Smooth muscle cell (in vitro differentiated cells): ENCODE measurements around the gene CGNL1. TPM values are rescaled to one million over a fixed set of nuclear protein-coding genes. Genes with fewer than 3 reads are reported as not detected.

Experiments used
- DNase-seq: peaks from one replicate; lab custom pipeline; 2025; ENCODE audit not compliant: unreplicated experiment; lab: John Stamatoyannopoulos, UW
- H2AFZ ChIP-seq: fragments of 200-600 bp; sonication (generic); 2 replicates; pipeline ENCODE4 v1.6.0; 2016; ENCODE audit warnings: antibody characterized with exemption, low read depth, mild to moderate bottlenecking
- H3F3A ChIP-seq: fragments of 200-600 bp; sonication (generic); 2 replicates; pipeline ENCODE4 v1.6.0; 2017; ENCODE audit warnings: antibody characterized with exemption, low read depth
- H3K27ac ChIP-seq: fragments of 200-600 bp; sonication (generic); 2 replicates; pipeline ENCODE4 v1.5.1; 2016; ENCODE audit warnings: low read depth, mild to moderate bottlenecking
- H3K27me3 ChIP-seq: fragments of 200-600 bp; sonication (generic); 2 replicates; pipeline ENCODE4 v1.6.1; 2016; ENCODE audit warnings: low read depth, mild to moderate bottlenecking
- H3K36me3 ChIP-seq: fragments of 200-600 bp; sonication (generic); 2 replicates; pipeline ENCODE4 v1.5.1; 2016; ENCODE audit warnings: low read depth
- H3K4me1 ChIP-seq: fragments of 200-600 bp; sonication (generic); 2 replicates; pipeline ENCODE4 v1.5.1; 2016; ENCODE audit warnings: low read depth
- H3K4me2 ChIP-seq: fragments of 200-600 bp; sonication (generic); 2 replicates; pipeline ENCODE4 v1.6.0; 2016; ENCODE audit warnings: mild to moderate bottlenecking
- H3K4me3 ChIP-seq: fragments of 200-600 bp; sonication (generic); 2 replicates; pipeline ENCODE4 v1.5.1; 2016; ENCODE audit warnings: mild to moderate bottlenecking
- H3K79me2 ChIP-seq: fragments of 200-600 bp; sonication (generic); 2 replicates; pipeline ENCODE4 v1.6.0; 2016; ENCODE audit warnings: low read depth, mild to moderate bottlenecking
- H3K9ac ChIP-seq: fragments of 200-600 bp; sonication (generic); 2 replicates; pipeline ENCODE4 v1.6.0; 2016; ENCODE audit warnings: low read depth
- H3K9me3 ChIP-seq: fragments of 200-600 bp; sonication (generic); replicated peaks from 2 replicates; pipeline ENCODE4 v1.5.1; 2016; ENCODE audit warnings: low read depth
- H4K20me1 ChIP-seq: fragments of 200-600 bp; sonication (generic); 2 replicates; pipeline ENCODE4 v1.6.0; 2016; ENCODE audit warnings: low read depth
- CTCF ChIP-seq: fragments of 200-600 bp; sonication (generic); IDR thresholded peaks from 2 replicates; pipeline ENCODE4 v1.5.1; 2017; ENCODE audit warnings: borderline replicate concordance, mild to moderate bottlenecking, antibody characterized with exemption; ENCODE audit not compliant: insufficient read depth, poor library complexity, severe bottlenecking
- WGBS: methylation state at CpG from one replicate; pipeline ENCODE4 v1.1.7; 2016; ENCODE audit warnings: low lambda C conversion rate; 5-methylcytosine and 5-hydroxymethylcytosine counted together
- polyA plus RNA-seq: library from polyadenylated mRNA; unstranded; fragments of >200 nt; fragmentation: Nextera tagmentation; extraction: Ambion mirVana; gene quantifications from 2 replicates; pipeline ENCODE4 v1.2.1, GENCODE V29; 2016
- total RNA-seq: library from RNA; depleted of rRNA; stranded (reverse); fragments of >200 nt; gene quantifications from 2 replicates; pipeline ENCODE4 v1.2.3, GENCODE V29; 2014

CGNL1 gene
- total and polyA plus RNA-seq, 2 experiments from 2014 or later, result 4.2 to 9.5 TPM

GRCh38 chr15:57529748-57530147, 153.4 kb downstream of the CGNL1 start:
- H4K20me1 ChIP-seq, result no peaks in the 10 kb centered on the region
- H3K27ac ChIP-seq, result no peak overlapping the region
- peaks cover 9% of the 10 kb centered on the region for H3K4me1 ChIP-seq
- no peaks in the 10 kb centered on the region for H3K79me2 ChIP-seq
- no peak overlapping the region for H3K4me2 ChIP-seq
- H3F3A ChIP-seq, result no peaks in the 10 kb centered on the region
- no peak overlapping the region for H2AFZ ChIP-seq
- H3K4me3 ChIP-seq, result no peak overlapping the region
- no peaks in the 10 kb centered on the region for H3K9me3 ChIP-seq
- WGBS, result 44% methylated on average over 2 of the region's 2 CpGs
- DNase-seq, result no peak
- no peak overlapping the region for H3K9ac ChIP-seq
- no peak for TF ChIP-seq CTCF
- no peaks in the 10 kb centered on the region for H3K27me3 ChIP-seq
- no peaks in the 10 kb centered on the region for H3K36me3 ChIP-seq

GRCh38 chr15:57532731-57533447, 156.6 kb downstream of the CGNL1 start:
- no peaks in the 10 kb centered on the region for H4K20me1 ChIP-seq
- TF ChIP-seq CTCF, result no peak
- H3K27ac ChIP-seq, result no peak overlapping the region
- no peaks in the 10 kb centered on the region for H3K27me3 ChIP-seq
- H3K4me2 ChIP-seq, result no peak overlapping the region
- H3K9me3 ChIP-seq, result no peaks in the 10 kb centered on the region
- H3K36me3 ChIP-seq, result no peaks in the 10 kb centered on the region
- H2AFZ ChIP-seq, result no peak overlapping the region
- H3F3A ChIP-seq, result no peaks in the 10 kb centered on the region
- peaks cover 9% of the 10 kb centered on the region for H3K4me1 ChIP-seq
- no peak overlapping the region for H3K4me3 ChIP-seq
- no peaks in the 10 kb centered on the region for H3K79me2 ChIP-seq
- 63% methylated on average over 6 of the region's 6 CpGs for WGBS
- no peak overlapping the region for H3K9ac ChIP-seq
- DNase-seq, result no peak

- no peaks in the 10 kb centered on the region for H3K36me3 ChIP-seq
- H3K9ac ChIP-seq, result no peak overlapping the region
- no peaks in the 10 kb centered on the region for H3K79me2 ChIP-seq
- no peaks in the 10 kb centered on the region for H3K9me3 ChIP-seq
- no peak for DNase-seq
- peaks cover 9% of the 10 kb centered on the region for H3K4me1 ChIP-seq
- H3K27ac ChIP-seq, result no peak overlapping the region
- H3F3A ChIP-seq, result no peaks in the 10 kb centered on the region
- no peak overlapping the region for H3K4me2 ChIP-seq
- no peaks in the 10 kb centered on the region for H3K27me3 ChIP-seq
- H2AFZ ChIP-seq, result no peak overlapping the region
- no peak for TF ChIP-seq CTCF
- H4K20me1 ChIP-seq, result no peaks in the 10 kb centered on the region
- 32% methylated on average over 5 of the region's 5 CpGs for WGBS
- no peak overlapping the region for H3K4me3 ChIP-seq
Measured at GRCh38 chr15:57533448-57533799, 157.1 kb downstream of the CGNL1 start.

- no peaks in the 10 kb centered on the region for H3K36me3 ChIP-seq
- no peaks in the 10 kb centered on the region for H4K20me1 ChIP-seq
- H3F3A ChIP-seq, result no peaks in the 10 kb centered on the region
- H3K4me2 ChIP-seq, result no peak overlapping the region
- no peak overlapping the region for H2AFZ ChIP-seq
- no peak overlapping the region for H3K4me3 ChIP-seq
- H3K9me3 ChIP-seq, result no peaks in the 10 kb centered on the region
- 75% methylated on average over 5 of the region's 6 CpGs for WGBS
- no peak overlapping the region for H3K27ac ChIP-seq
- no peak for DNase-seq
- H3K79me2 ChIP-seq, result no peaks in the 10 kb centered on the region
- H3K4me1 ChIP-seq, result peaks cover 9% of the 10 kb centered on the region
- no peak overlapping the region for H3K9ac ChIP-seq
- H3K27me3 ChIP-seq, result no peaks in the 10 kb centered on the region
- TF ChIP-seq CTCF, result no peak
Measured at GRCh38 chr15:57534281-57534680, 158.0 kb downstream of the CGNL1 start.
